Suppressor macrophage (primary cell): Measurements from ENCODE around the gene KRT20.

ENCODE experiments used
- DNase-seq, 4 experiments: peaks; one replicate each; pipeline ENCODE4 v3.0.0-alpha.2; 2020 to 2022
- total RNA-seq, 17 experiments: gene quantifications; one replicate each; lab custom pipeline; 2026; ENCODE audit warnings: mixed read lengths in 6 of 17, inconsistent platforms in 3 of 17; lab: John Stamatoyannopoulos, UW

KRT20 gene, protein sequence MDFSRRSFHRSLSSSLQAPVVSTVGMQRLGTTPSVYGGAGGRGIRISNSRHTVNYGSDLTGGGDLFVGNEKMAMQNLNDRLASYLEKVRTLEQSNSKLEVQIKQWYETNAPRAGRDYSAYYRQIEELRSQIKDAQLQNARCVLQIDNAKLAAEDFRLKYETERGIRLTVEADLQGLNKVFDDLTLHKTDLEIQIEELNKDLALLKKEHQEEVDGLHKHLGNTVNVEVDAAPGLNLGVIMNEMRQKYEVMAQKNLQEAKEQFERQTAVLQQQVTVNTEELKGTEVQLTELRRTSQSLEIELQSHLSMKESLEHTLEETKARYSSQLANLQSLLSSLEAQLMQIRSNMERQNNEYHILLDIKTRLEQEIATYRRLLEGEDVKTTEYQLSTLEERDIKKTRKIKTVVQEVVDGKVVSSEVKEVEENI
- total RNA-seq, result 0 to 0.88 (median 0) reads per million in 17 experiments

DNA sequence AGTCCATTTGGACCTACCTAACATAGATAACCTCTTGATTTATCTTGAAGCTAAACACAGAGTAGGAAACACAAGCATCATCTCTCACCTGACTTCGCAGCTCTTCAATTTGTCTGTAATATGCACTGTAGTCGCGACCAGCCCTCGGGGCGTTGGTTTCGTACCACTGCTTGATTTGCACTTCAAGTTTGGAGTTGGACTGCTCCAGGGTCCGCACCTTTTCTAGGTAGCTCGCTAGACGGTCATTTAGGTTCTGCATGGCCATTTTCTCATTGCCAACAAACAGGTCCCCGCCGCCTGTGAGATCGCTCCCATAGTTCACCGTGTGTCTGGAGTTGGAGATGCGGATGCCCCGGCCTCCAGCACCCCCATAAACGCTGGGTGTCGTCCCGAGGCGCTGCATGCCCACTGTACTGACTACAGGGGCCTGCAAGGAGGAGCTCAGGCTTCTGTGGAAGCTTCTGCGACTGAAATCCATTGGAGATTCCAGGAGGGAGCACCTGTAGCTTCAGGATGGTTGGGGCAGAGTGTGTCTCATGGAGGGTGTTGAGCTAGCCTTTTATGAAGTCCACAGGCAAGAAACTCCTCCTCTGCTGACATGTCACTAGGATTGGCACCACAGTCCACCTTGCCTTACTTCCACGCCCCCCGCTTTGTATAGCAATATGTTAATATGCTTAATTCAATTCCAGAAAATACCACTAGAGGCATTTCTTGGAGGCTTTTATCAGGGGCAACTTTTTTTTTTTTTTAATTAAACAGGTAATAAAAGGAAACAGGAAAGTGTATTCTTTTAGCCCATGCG is at the start of gene KRT20:
Gene KRT20 (minus strand): TSS at position 535 of the 805 bp plus-strand sequence. CDS start 57 bp downstream, at position 478.
- no peak for DNase-seq

DNA sequence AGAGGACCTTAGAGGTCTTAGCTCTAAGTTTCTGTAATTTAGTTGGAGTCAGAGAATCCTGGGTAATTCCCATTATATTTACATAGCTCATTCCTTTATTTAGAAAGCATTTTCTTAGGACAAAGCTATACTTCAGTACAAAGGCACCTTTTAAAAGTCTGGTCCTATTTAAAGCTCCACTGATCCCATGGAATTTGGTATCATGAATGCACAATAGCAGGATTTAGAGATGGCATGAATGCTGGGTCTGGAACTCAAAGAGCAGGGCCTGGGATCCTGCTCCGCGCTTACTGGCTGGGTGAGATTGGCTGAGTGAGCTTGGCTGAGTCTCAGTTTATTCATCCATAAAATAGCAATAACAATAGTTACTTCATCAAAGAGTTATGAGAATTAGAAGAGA is 47.6 kb upstream of the KRT20 start:
- no peak for DNase-seq

DNA sequence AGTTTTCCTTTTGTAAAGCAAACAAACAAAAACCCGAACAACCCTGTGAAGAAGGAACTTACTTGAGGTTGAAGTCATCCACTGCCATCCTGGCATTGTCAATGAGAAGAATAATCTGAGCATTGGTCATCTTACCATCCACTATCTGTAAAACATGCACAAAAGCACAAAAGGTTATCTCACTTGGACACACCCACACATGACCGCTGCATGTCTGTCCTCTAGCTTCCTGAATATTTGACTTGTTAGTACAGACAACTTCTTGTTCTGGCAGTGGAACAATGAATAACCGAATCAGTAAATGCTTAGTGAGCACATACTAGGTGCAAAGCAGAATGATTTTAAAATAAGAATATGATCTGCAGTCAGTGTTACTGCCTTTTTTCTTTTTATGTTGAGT is 46.3 kb upstream of the KRT20 start:
- peak; percentile 15 to 53 (median 34) for DNase-seq

DNA sequence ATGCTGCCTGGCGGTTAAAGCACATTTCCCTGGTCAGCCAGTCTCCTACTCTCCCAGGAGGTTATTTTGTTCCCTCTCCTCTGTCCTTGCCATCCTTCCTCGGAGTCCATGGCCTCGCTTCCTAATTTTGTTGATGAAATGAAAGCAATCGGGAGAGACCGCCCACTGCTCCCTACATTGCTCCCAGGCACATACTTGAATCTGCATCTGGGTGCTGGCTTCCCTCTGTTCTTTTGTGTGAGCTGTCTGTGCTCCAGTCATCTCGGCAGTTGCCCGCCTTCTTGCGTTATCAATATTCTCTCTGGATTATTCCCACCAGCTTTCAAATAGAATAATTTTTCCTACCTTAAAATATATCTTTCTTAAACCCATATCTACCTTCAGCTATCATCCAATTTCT is 41.3 kb upstream of the KRT20 start:
- DNase-seq, result no peak

DNA sequence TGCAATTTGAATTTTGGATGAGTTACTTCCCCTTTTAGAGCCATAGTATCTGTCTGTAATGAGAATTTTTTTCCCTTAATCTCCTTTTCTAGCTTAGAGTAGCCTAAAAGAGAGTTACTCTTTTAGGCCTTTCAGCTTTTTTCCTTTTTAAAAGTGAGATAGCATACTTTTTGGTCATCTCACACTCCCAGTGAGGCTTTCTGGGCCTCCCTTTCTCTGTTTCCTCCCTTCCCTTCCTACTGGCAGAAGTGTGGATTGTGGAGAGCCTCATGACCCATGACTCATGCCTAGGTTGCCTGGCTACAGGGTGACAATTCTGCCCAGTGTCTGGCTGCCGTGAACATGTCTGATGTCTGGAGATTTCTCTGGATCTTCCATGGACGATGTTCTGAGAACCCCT is 37.2 kb upstream of the KRT20 start:
- peak; percentile 75 to 87 (median 86) for DNase-seq

DNA sequence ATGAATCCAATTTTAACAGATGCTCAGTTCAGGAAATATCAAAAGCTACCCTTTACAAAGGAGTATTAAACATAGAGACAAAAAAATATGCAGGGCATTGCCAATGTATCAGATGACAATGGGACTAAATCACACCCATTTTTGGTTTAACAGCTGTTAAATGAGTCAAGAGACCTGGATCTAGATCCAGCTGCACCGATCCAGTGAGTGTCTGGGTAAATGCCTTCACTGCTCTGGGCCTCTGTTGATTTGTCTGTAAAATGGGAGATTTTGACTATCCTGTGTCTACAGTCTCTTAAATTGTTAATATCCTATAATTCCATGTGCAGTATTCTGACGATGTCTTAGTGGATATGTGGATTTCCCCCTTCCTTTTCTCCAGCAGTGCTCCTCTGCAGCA is 36.0 kb upstream of the KRT20 start:
- no peak for DNase-seq

DNA sequence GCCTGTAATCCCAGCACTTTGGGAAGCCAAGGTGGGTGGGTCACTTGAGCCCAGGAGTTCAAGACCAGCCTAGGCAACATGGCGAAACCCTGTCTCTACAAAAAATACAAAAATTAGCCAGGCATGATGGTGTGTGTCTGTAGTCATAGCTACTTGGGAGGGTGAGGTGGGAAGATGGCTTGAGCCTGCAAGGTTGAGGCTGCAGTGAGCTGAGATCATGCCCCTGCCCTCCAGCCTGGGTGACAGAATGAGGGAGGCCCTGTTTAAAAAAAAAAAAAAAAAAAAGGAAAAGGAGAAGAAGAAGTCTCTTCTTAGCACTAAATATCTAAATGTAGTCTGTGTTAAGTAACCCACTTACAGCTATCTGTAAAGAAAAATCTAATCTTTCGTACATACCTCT is 32.1 kb upstream of the KRT20 start:
- peak in 3 of 4 experiments; percentile 44 to 51 (median 48) for DNase-seq

DNA sequence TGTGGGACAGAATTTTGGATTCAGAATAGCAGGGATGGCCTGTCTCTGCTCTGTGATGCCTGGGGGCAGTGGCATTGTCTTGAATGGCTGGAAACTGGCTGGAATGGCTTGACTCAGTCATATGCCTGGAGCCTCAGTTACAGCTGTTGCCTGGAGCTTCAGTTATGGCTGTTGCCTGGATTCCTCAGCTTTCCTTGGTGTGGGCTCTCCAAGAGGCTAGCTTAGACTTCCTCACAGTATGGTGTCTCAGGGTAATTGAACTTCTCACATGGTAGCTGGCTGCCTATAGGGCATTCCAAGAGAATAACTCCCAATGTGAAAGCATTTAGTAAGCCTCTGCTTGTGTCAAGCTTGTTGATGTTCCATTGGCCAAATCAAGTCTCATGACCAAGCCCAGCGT is 31.3 kb upstream of the KRT20 start:
- DNase-seq, result no peak

DNA sequence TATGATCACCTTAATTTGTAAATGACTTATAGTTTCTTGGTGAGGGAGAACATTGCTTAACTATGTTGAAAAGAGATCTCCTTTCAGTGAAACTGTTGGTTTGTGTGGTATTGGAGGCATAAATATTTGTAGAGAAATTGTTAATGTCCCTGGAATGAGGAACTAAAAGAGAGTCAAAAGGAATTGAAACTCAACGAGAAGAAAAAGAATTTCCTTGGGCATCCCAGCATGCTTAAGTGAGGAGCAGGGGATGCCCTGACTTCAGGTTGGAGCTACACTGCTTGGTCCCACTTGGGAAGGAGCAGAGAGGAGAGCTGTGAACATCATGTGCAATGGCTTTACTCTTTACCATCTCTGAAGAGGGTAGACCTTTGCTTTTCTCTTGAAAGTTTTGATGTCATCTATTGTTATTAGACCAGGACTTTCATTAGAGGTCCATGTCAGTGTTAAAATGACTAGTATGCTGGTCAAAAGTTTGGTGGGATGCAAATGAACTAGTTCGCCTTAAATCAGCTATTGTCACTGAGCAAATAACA is 30.7 kb upstream of the KRT20 start:
- peak; percentile 24 to 76 (median 44) for DNase-seq

DNA sequence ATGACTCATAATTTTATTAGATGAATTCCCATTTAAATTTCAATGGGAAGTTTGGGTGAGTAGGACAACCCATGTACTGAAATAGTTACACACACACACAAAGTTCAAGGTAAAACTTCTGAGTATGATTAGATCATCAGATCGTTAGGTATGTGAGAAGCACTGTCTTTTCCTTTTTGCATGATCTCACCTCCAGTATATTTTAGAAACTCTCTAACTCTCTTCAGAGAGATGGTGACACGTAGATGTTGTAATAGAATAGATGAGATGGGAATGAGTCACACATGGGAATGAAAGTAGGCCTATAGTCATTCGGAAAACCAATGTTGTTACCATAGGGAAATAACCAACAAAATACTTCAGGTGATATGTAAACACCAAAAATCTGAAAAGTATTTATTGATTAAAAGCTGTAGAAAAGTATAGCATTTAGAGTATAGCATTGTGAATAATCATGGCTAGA is 30.2 kb upstream of the KRT20 start:
- peak in 3 of 4 experiments; percentile 16 to 82 (median 72) for DNase-seq

DNA sequence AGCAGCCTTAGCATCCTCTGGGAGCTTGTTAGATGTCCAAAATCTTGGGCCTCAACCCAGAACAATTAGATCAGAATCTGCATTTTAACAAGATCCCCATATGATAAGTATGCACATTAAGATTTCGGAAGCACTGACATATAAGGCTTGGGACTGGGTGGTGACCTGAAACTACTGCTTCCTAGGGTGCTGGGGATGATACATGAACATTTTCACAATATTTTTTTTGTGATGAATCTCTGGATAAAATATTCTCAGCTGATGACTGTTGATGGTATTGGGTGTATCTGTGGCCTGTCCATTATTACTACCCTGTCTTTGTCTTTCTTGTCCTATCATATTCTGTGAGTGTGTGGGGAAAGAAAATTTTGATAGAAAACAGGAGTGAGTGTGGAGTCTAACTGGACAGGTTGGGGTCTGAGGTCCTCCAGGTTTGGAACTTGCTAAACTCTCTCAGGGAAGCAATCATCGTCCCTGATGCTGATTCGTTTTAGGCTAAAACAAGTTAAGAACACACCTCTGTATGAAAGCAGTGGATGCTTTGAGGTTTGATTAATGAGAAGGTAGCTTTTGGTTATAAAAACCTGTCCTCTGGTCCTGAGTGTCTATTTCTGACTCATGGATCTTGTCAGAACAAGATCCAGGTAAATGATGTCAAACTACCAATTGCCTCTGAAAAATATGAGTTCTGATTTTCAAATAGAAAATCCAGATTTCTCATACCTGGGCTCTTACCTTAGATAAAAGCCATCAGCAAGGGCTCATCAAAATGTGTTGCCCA is 29.2 kb upstream of the KRT20 start:
- DNase-seq, result no peak

DNA sequence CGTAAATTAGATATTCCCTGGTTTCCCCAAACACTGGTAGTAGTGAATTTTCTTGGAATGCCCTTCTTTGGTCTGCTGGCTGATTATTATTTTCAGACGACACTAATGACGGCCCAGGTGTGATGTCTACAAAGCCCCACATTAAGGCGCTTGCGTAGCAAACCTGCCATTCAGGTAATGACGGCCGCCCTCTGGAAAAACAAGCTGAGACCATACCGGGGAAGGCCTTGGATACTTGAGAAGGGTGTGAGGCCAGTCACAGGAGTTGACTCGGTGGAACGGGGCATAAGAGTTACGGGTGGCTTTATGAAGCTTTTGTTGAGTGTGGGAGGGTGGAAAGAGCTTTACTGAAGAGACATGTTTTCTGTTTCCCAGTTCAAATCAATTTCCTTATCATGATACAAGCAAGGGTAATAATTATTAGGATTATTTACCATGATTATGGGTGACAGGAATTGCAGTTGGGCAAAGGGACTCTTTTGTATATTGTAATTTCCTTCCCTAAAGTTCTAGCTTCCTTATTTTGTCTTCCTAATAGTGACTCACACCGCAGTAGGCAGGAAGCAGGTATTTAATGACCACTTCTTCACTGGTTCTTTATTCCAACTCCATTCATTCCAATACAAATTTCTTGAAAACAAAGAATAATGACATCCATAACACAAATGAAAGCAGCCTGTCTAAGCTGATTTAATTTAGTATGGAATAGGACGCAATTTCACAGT is 27.6 kb upstream of the KRT20 start:
- DNase-seq, result peak in 3 of 4 experiments; percentile 30 to 68 (median 65)

DNA sequence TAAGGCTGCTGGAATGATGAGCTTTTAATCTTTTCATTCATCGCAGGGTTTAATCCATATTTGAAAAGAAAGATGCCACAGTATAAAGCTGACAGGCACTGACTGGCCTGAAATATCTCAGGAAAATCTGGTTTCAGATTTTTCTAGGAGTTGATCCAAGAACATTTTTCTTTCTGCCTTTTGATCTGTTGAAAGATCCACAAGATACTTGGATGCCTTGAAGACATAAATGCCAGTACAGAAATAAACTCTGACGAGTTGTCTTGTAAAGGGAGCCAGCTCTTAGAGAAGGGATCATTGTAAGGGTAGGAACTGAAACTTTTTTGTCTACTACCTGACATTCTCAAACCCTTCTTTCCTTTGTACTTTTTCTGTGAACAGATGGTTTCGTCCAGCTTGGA is 25.4 kb upstream of the KRT20 start:
- DNase-seq, result no peak

DNA sequence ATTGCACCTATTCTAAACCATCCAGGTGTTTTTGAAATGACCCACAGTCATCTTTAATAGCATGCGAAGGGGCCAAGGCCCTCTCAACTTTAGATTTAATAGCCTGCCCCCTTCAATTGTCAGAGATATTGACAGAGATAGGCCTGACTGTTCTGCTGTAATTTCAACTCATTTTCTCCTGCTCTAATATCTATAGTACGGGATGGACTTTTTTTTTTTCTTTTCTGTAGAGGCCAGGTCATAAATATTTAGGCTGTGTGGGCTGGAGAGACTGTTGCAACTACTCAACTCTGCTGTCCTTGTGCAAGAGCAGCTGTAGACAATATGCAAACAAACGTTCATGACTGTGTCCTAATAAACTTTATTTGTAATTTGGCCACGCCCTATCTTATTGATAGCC is 24.7 kb upstream of the KRT20 start:
- DNase-seq, result peak in 3 of 4 experiments; percentile 58 to 65 (median 58)

DNA sequence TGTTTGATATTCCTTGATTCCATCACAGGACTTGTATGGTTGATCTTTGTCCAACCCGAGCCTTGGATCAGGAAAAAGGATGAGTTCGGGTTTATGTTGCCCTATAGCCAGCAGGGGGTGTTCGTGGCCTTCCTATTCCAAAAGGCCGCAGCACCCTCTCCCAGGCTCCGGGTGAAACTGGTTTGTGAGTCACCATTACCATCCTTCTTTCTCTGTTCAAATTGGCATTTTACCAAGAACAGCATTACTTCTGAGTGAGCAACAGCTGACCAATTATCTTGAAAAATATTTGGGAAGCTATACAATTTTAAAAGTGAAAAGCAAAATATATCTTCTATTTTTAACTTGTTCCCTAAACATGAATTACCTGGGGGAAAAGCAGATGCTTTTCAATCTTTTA is 24.3 kb upstream of the KRT20 start:
- peak; percentile 84 to 94 (median 89) for DNase-seq

DNA sequence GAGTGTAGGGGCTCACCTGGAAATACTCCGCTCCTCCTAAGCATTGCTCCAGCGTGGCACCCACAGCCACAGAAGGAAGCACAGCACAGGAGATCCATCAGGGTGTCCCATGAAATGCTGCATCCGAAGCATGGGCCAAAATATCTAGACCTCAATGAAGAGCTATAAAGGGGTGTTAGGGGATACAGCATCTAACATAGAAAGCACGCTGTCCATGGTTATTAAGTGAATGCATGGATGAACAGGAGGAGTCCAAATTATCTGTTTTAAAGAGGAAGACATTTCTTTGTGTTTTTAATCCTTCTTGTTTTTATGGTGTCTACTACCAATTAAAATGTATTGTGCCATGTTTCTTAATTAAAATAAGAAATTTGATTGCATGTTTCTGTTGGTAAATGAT is 21.6 kb upstream of the KRT20 start:
- no peak for DNase-seq

DNA sequence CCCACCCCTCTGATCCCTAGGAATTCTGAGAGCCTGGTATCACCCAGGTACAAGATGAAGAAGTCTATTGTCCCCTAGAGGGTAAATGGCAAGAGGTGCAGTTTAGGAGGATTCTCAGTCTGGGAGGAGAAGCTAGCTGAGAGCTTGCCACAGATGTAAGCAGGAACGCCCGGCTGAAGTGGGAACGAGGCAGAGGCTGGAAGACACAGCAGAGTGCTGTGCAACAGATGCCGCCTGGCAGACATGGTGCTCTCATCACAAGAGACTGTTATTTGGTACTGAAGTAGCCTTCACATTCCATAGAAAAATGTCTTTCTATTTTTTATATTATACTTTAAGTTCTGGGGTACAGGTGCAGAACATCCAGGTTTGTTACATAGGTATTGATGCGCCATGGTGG is 20.3 kb upstream of the KRT20 start:
- DNase-seq, result no peak

DNA sequence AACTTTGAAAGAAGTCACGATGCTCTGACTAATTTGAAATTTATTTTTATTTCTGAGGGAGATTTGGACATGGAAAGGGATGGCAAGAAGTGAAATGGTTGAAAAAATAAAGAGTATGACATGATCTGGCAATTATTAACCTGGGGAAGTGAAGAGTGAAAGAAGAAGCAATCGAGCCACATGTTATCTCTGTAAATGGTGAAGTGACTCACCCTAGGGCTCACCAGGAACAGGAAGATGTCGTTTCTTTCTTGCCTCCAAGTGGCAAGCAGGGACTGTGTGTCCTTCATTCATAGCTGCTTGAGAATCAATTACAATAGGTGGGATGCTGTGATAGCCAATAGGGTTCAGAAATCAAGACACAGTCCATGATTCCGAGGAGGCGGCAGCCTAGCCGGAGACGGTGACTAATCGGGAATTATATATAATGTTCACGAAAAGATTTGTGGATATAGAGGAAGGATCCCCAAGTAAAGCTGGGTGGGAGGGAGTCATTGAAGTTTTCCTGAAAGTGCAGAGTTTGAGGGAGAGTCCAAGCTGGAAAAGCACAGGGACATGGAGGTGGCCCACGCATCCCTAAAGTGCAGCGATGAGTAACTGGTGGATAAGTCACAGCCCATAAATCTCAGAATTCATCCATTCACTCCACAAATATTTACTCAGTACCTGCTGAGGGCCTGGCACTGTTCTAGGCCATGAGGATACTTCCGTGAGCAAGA is 18.2 kb upstream of the KRT20 start:
- DNase-seq, result peak; percentile 25 to 69 (median 62)

DNA sequence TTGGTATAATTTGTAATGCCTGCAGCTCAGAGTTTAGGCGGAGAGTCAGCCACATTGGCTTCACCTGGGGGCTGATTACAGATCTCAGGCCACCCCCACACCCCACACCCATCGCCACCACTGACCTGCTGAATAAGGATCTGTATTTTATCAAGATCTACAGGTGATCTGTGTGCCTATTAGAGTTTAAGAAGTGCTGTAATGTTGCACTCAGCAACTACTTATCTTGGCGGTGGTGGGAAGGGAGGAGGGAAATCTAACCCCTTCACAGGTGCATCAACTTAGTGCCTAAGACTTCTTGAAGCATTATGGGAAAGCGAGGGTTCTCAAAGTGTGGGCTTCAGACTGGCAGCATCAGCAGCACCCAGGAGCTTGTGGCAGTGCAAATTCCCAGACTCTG is 17.5 kb upstream of the KRT20 start:
- no peak for DNase-seq

DNA sequence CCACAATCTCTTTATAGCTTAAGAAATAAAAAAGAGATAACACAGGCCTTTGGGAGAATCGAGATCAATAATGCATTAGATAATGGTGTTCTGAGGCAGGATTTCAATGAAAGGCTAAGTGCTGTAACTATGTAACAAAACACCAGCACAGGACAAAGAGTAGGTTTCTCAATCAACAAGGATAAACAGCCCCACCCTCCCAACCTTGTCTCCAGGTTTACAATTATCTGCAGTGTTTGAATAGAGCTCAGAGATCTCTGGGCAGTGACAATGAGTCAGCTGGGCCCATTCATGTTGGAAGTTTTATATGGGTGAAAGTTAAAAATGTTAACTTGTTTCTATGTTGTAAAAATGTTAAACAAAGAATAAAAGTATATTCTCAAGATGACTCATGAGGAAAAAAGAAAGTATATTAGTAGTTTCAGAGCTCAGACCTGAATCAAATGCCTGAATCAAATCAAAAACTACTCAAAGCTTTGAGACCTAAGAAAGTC is 17.0 kb upstream of the KRT20 start:
- DNase-seq, result no peak
